ENCODE measurements around the gene FGF21.

GRCh38 chr19:48722196-48722708 lies 33.1 kb upstream of the FGF21 start:
- no peak for TF ChIP-seq CTCF (IDR thresholded peaks at IDR 0.05)
- no peak for TF ChIP-seq POLR2A (IDR thresholded peaks at IDR 0.05)
